ENCODE results near the gene NFYC. TPM values are rescaled to one million over a fixed set of nuclear protein-coding genes. Genes with fewer than 3 reads are reported as not detected.
"Not testable (repeated sequence)": the region's sequence is repeated elsewhere in the genome, so short reads cannot be mapped to it uniquely, and the experiment has no call there.

NFYC gene
- total RNA-seq, 4 donors from 2014 or later = 31.8 to 63.3 (median 44.0) TPM

DNA sequence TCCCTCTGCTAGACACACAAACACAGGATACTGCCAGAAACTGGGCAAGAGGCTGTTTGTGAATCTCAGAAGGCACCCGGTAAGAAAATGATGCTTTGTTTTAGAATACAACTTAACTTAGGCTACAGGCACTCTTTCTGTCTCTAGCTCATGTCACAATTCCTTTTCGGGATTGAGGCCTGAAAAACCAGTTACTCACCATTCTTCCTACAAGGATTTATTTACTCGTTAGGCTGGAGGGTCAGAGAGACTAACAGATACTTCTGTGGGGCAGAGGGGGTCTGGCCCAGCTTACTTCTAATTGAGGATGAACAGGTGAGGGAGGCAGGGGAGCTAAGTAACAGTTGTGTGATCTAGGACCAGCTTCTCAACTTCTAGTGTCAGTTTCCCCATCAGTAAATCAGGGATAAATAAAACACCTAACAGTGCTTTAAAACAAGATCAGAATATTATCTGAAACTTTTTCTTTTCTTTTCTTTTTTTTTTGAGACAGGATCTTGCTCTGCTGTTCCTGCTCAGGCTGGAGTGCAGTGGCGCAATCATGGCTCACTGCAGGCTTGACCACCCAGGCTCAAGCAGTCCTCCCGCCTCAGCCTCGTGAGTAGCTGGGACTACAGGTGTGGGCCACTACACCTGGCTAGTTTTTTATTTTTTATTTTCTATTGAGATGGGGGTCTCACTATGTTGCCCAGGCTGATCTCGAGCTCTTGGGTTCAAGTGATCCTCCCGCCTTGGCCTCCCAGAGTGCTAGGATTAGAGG, 31.9 kb downstream of the NFYC start:
- Histone ChIP-seq H3K27ac (no peak overlapping the region), H3K27me3 (no peaks in the 10 kb centered on the region), H3K36me3 (no peaks in the 10 kb centered on the region), H3K4me3 (no peak overlapping the region), H3K4me1 (no peaks in the 10 kb centered on the region), H3K9me3 (no peaks in the 10 kb centered on the region)
- TF ChIP-seq, protein P1, sequence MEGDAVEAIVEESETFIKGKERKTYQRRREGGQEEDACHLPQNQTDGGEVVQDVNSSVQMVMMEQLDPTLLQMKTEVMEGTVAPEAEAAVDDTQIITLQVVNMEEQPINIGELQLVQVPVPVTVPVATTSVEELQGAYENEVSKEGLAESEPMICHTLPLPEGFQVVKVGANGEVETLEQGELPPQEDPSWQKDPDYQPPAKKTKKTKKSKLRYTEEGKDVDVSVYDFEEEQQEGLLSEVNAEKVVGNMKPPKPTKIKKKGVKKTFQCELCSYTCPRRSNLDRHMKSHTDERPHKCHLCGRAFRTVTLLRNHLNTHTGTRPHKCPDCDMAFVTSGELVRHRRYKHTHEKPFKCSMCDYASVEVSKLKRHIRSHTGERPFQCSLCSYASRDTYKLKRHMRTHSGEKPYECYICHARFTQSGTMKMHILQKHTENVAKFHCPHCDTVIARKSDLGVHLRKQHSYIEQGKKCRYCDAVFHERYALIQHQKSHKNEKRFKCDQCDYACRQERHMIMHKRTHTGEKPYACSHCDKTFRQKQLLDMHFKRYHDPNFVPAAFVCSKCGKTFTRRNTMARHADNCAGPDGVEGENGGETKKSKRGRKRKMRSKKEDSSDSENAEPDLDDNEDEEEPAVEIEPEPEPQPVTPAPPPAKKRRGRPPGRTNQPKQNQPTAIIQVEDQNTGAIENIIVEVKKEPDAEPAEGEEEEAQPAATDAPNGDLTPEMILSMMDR (IDR thresholded peaks at IDR 0.05) = no peak
- DNase-seq = no peak
- intact Hi-C loops (cut with DNase I; ENCODE audit: low total_unique reads) = no loop called here

DNA sequence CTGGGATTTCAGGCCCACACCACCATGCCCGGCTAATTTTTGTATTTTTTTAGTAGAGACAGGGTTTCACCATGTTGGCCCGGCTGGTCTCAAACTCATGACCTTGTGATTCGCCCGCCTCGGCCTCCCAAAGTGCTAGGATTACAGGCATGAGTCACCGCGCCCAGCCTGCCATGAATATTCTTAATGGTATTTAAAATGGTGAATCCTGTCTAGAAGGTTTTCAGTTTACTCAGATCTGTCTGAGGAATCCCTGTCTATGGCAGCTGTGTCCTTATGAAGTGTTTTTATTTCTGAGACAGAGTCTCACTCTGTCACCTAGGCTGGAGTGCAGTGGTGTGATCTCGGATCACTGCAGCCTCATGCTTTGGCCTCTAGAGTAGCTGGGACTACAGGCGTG, 36.2 kb downstream of the NFYC start:
- H3K4me1 ChIP-seq; DNase-seq; intact Hi-C loops (cut with DNase I; ENCODE audit: low total_unique reads); H3K9me3 ChIP-seq; H3K4me3 ChIP-seq; H3K27ac ChIP-seq; H3K27me3 ChIP-seq; H3K36me3 ChIP-seq: not testable (repeated sequence)

DNA sequence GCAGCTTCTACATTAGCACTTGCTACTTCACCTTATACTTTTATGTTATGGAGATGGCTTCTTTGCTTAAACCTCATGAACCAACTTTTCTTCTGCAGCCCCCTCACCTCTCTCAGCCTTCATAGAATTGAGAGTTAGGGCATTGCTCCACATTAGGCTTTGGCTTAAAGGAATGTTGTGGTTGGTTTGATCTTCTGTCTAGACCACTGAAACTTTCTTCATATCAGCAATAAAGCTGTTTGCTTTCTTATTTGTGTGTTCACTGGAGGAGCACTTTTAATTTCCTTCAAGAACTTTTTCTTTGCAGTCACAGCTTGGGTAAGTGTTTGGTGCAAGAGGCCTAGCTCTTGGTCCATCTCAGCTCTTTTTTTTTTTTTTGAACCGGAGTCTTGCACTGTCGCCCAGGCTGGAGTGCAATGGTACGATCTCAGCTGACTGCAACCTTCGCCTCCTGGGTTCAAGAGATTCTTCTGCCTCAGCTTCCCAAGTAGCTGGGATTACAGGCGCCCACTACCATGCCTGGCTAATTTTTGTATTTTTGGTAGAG, 37.9 kb downstream of the NFYC start:
- H3K27me3 ChIP-seq; H3K27ac ChIP-seq; H3K4me3 ChIP-seq; DNase-seq; H3K4me1 ChIP-seq; intact Hi-C loops (cut with DNase I; ENCODE audit: low total_unique reads); H3K36me3 ChIP-seq; H3K9me3 ChIP-seq: not testable (repeated sequence)

GRCh38 chr1:40732756-40733301, 41.3 kb downstream of the NFYC start:
- Histone ChIP-seq H3K4me3 (no peak overlapping the region), H3K9me3 (no peaks in the 10 kb centered on the region), H3K27me3 (no peaks in the 10 kb centered on the region), H3K27ac (no peak overlapping the region), H3K4me1 (no peaks in the 10 kb centered on the region), H3K36me3 (no peaks in the 10 kb centered on the region)
- TF ChIP-seq, protein P1 (IDR thresholded peaks at IDR 0.05) = no peak
- no peak for TF ChIP-seq POLR2A (IDR thresholded peaks at IDR 0.05)
- DNase-seq = no peak
- intact Hi-C loops (cut with DNase I; ENCODE audit: low total_unique reads) = no loop called here

DNA sequence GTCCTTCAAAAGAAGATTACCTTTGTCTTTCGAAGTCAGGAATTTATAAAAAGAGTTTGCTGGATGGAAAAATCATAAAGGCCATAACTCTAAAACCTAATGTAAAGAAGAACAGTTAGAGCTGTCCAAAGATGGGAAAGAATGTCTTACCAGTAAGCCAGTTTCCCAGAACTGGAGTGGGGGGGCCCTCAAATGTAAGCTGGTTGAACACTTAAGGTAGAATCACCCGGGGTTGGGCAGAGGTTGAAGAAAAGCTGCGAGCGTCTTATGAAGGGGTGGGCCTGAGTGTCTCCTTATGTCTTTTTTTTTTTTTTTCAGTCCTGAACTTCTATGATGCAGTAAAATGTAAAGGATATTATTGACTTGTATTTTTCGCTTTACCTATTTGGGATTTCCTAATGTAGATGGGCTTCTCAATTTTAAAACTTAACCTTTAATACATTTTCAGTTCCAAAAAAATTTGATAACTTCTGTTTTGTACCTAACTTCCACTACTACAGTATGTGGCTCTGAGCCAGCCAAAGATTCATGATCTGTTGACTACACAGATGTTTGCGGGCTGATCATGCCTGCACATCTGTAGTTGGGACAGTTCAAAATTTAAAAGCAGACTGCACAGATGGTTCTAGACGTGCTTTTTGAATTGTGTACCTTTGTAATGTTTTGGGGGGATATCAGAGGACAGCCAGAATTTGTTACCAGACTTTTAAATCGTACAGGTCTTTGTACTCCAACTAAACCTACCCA, 43.6 kb downstream of the NFYC start:
- no peaks in the 10 kb centered on the region for H3K27me3 ChIP-seq
- TF ChIP-seq POLR2A (IDR thresholded peaks at IDR 0.05) = no peak
- TF ChIP-seq, protein P1 (IDR thresholded peaks at IDR 0.05) = no peak
- intact Hi-C loops (cut with DNase I; ENCODE audit: low total_unique reads) = no loop called here

GRCh38 chr1:40736085-40736531, 44.6 kb downstream of the NFYC start:
- Histone ChIP-seq H3K4me1 (no peaks in the 10 kb centered on the region), H3K36me3 (no peaks in the 10 kb centered on the region), H3K9me3 (no peaks in the 10 kb centered on the region), H3K27ac (peak overlapping the region; percentile 38 to 39), H3K27me3 (no peaks in the 10 kb centered on the region), H3K4me3 (no peak overlapping the region)
- no peak for DNase-seq
- intact Hi-C loops (cut with DNase I; ENCODE audit: low total_unique reads) = no loop called here
- no peak for TF ChIP-seq POLR2A (IDR thresholded peaks at IDR 0.05)
- TF ChIP-seq, protein P1 (IDR thresholded peaks at IDR 0.05) = no peak

More for the DNA sequence above, 43.6 kb downstream of the NFYC start:
- no peak for DNase-seq
- H3K36me3 ChIP-seq = no peaks in the 10 kb centered on the region
- no peaks in the 10 kb centered on the region for H3K9me3 ChIP-seq
- H3K27ac ChIP-seq = no peak overlapping the region
- H3K4me3 ChIP-seq = no peak overlapping the region
- H3K4me1 ChIP-seq = no peaks in the 10 kb centered on the region

All from uterus (tissue), 4 donors.